DMS 273 (cell line): ENCODE data around the gene SH2D5.
"Not testable (repeated sequence)": the region's sequence is repeated elsewhere in the genome, so short reads cannot be mapped to it uniquely, and the experiment has no call there.

Experiments
- DNase-seq: peaks from one replicate; lab custom pipeline; 2025; ENCODE audit not compliant: unreplicated experiment; lab: John Stamatoyannopoulos, UW

SH2D5 gene

DNA sequence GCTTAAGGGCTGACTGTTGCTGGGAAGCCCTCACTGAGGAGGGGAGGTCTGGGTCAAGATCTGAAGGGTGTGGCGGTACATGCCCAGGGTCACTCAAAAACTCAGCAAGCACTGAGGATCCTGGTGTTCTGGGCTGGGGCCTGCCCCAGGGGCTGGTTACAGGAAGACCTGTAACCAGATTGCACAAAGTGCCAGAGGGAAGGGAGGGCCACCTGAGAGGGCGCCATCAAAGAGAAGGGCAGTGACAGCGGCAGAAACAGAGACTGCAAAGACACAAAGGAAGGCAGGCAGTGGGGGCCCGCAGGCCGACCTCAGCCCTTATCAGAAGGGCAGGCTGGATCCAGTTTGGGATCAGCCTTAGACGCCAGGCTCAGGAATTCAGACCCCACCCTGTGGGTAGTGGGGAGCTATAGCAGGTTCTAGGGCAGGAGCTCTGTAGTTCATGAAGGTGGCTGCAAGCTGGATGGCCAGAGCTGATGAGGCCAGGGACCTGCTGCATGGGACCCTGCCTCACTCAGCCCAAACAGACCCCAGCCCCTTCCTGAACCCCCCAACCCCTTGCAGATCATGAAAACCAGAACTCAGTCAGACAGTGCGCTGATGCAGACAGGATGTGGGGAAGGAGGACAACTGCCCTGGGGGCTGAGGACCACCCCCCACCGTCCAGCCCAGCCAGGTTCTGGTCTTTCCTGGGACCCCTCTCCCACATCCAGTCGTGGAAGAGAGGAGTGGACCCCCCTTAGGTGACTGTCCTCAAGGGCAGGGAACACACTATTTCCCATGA lies 3.9 kb downstream of the SH2D5 start:
- DNase-seq: no peak

DNA sequence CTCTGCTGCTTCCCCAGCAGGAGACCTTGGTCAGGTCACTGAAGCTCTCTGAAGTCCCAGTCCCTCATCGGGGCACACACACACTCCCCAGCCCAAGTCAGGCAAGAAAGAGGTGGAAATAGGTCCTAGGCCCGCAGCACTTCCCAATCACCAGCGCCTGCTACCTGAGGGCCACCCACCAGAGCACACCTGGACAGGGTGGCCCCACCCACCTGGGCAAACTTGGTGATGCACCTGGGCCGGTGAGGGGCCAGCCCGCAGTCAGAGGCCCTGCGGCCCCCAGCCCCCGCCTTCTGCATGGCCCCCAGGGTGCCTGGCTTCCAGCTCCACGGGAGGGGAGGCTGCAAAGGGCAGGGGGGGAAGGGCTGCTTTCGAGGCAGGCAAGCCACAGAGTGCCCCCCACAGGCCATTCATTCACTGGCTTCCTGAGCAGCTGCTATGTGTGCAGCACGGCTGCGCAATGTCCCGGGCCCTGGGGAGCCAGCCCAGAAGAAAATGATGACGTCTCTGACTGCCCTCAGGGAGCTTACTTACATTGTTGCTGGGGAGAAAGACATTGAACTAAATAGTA lies 4.7 kb downstream of the SH2D5 start:
- DNase-seq: peak; percentile 30

DNA sequence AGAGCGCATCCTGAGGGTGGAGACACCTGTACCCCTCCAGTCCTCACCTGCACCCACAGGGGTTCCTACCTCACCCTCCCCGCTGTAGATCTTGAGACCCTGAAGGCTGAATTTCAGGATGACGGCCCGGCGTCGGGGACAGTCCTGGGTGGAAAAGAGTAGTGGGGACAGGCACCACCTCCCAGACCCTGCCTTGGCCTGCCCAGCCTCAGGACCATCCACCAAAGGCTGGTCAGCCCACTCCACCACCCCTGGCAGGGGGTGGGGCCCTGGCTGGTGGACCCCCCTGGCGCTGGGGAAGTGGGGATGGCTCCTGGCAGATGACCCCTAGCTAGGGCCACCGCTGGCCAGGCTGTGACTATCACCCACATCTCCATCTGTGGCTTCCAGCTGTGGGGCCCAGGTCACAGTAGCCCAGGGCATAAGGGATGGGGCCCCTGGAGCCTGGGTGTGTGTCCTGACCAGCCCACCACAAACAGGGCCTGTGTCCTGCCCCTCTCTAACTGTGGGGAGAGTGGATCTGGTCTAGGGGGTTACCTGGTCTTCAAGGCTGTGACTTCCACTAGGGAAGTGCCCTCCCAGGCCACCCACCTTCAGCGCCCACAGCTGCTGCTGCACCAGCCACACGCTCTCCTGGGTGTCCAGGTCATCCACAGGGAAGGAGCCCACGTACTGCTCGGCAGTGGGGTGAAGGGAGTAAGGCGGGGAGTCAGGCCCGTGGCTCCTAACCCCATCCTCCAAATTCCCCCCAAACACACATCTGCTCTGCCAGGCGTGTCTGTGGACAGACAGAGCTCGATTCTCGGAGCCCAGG lies 5.4 kb downstream of the SH2D5 start:
- DNase-seq: no peak

DNA sequence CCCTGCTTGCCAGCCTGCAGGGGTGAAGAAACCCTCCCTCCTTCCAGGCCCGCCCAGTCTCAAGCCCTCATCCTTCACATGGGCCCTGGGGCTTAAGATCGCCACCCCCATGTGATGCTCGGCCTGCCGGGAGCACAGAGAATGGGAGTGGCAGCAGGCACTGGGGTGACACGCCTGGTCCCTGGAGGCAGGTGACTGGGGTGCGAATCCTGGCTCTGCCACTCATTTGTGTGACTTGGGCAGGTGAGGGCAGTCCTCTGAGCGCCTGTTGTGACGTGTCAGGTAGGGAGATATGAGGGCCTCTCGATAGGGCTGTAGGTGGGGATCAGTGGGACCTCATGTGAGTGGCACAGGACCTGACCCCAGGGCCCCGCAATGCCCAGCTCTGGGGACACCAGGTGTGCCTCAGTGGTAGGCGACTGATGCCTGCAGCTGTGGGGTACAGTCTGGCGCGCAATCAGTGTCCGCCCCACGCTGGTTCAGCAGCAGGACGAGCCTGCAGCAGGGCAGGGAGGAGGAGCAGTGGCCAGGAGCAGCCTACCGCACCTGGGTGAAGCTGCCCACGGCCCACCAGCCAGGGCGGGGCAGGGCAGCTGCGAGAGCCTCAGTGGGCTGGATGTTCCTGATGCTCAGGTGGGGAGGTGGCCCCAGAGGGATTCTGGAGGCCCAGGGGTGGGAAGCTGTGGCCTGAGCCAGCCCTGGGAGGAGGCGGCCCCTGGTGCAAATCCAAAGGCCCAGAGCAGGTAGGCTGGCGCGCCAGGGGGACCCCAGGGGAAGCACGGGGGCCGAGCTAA lies 6.2 kb downstream of the SH2D5 start:
- no peak for DNase-seq

DNA sequence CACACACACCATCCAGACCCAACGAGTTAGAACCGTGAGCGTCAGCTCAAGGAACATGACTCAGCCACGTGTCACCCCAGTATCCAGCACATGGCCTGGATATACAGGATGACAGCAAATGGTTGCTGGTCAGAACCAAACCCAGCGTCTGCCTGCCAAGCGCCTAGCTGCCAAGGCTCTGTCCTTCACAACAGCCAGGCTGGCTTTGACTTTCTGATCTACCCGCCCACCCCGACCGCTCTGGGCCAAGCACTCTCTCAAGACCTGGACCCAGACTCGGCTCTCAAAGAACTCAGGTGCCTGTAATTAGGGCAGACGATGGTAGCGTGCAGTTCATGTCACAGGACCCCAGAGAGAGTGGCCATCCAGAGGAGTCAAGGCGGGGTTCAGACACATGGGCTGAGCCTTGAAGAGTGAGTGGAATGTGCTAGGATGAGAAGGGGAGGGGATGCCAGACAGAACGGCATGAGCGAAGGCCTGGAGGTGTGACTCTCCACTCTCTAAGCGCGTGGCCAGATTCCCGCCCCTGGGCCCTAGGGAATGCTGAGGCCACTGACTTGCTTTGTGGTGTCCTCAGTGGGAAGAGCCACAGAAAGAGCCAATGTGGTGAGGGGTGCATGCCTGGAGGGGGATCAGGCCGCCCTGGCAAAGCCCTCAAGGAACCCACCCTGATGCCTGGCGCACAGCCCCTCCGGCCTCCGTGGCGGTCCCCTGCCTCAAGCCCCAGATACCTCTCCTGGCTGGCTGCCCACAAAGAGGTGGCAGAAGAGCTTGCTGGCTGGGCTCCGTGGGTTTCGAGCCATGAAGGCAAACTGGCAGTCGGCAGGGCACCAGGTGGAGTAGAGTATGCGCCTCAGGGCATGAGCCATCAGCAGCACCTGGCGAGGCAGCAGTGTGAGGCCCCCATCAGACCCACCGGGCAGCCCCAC lies 7.0 kb downstream of the SH2D5 start:
- no peak for DNase-seq

DNA sequence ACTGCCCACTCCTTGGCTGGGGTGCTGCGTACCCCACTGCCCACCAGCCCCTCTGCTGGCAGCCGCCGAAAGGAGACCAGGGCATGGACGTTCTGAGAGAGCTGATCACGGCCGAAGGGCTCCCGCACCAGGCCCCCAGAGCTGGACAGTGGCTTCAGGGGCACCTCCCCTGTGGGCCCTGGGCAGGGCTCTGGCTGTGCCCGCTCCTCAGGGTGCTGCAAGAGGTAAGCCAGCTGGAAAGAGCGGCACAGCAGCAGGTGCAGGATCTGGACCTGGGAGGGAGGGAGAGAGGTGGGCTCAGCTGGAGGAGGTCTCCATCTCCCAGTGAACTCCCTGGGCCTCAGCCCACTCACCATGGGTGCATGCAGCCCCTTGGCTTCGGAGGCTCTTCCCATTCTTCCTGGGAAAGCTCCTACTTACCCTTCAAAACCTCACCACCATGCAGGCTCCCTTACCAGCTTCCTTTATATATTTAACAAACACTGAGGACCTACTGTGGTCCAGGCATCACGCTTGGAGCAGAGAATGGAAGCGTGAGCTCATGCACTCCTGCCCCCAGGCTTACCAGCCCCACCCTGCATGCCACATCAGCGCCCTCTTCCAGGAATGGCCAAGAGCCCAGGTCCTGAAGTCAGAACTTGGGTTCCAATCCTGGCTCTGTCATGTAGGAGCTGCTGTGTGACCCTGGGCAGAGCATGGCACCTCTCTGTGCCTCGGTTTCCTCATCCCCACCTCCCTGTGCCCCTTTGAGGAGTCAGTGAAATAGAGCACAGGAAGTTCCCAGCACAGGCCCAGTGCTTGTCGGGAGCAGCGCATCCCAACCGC lies 7.9 kb downstream of the SH2D5 start:
- DNase-seq: no peak

DNA sequence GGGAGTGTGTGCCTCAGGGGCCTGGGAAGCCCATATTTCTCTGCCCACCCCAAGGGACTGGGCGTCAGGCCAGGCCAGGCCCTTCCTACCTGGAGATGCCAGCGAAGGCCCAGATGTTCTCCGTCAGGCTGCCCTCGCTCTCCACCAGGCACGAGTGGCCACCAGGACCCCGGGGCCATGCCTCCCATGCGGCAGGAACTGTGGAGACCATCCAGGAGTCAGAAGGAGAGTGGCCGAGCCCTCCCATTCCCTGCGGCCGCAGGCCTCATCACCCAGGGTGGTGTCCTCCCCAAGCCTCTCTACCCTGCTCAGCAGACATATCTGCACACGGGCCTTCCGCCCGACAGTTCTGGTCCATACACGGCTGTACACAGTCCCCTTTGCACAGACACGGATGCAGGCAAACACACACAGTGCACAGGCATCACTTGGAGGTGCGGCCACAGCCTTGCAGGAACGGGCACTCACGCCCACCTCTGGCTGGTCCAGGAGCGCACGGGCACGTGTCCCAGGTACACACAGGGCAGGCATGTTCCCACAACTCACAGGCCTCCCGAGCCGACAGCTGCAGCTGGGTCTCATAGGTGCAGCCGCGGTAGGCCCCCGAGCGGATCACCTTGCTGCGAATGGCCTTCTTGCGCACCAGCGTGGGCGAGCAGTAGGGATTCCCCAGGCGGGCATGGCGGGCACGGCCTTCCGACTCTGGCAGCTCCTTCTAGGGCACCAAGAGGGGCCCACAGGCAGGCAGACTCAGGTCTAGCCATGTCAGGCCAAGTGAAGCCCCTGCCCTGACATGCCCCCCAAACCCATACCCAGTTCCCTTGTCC lies 8.8 kb downstream of the SH2D5 start:
- DNase-seq: no peak

DNA sequence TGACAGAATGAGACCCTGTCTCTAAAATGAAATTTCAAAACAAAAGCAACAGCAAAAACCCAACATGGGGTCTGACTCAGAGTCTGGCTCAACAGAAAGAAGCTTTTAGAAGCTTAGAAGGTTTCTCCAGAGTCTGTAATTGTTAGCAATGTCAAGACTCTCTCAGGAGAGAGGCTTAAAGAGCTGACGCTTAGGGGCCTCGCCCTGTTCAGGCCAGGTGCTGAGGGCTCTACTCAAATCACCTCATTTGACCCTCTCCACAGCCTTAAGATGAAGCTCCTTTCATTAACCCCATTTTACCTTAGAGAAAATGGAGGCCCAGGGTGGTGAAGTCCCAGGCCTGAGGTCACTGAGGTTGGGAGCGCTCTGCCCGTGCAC lies 9.4 kb downstream of the SH2D5 start:
- no peak for DNase-seq

DNA sequence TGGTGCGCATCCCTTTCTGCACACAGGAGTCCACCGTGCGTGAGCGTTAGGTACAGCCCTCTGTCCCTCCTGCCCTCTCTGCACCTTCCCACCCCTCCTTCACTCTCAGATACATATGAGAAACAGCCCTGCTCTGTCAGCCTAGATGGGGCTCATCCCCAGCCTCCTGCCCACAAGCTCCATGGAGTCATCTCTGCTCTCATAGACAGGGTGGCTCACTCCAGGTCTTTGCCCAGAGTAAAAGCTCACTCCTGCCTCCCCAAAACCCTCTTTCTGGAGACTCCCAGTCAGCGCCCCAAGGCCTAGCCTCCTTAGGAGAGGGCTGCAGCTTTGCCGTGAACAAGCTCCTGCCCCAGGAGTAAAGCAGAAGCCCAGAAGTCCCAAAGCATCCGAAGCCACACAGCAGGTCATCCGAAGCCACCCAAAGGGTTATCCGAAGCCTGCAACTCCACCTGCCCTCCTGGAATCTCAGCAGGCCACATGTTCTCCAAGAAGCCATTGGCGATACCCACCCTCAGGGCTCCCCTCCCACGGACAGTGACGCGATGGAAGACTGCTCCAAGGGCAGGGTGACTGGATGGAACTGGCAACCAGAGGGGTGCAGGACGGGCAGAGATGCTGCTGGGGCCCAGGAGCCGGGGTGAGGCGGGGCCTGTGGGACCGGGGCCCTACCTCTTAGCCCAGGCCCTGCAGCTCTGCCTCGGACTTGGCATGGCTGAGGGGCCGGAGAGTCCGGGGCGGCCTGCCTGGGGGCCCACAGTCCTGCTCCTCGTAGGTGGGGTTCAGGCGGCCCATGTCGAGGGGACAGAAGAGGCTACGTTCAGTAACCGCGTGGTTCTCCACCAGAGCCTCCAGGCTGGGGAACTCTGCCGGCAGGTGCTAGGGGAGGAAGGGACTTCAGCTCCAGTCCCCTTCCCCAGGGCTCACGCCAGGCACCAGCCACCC lies 11.1 kb downstream of the SH2D5 start:
- no peak for DNase-seq

DNA sequence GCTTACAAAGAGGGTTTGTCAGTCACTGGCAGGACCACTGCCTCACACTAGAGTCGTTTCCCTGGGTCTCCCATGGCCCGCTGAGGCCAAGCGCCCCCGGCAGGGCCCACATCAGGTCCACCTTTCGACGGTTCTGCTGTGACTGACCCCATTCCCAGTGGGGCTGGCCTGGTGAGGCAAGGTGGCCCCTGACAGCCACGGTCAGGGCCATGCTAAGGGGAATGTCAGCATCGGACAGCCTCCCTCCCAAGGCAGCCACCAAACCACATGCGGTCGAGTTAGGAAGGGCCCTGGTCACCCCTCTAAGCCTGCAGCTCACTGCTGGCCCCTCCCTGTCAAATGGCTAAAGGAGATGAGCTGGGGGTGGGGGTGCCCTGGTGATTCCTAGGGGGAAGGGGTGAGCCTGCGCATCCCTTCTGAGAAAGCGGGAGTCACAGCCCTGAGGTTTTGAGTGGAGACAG lies 11.8 kb downstream of the SH2D5 start:
- DNase-seq: no peak

DNA sequence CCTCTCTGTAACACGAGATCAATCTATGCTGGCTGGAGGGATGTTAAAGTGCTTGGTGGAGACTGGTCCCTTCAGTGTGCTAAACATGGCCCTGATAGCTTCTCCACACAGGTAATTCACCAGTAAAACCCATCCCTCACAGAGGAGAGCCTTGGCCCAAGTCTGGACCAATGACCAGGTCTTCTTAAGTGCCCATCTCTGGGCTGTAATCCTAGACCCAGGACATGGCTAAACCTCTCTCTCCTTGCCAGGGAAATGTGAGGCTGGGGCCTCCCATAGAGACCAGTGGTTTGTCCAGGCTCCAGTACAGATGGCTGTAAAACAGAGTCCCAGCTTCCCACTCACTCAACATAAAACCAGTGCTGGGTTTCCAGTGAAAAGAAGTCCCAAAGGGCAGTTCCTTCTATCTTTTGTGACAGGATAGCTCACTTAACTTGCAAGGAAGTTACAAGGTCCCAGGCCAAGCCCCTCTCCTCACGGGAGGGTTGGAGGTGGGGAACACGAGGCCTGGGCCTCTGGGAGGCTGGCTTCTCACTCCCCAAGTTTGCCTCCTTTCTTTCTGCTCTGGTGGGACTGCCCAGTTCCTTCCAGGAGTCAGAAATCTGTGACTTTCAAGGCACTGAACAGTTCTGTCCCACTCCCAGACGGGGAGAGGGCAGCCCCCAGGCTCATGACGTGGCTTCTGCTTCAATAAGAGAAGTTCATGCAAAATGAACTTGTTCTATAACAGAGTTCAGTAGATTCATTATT lies 12.5 kb downstream of the SH2D5 start:
- DNase-seq: no peak

DNA sequence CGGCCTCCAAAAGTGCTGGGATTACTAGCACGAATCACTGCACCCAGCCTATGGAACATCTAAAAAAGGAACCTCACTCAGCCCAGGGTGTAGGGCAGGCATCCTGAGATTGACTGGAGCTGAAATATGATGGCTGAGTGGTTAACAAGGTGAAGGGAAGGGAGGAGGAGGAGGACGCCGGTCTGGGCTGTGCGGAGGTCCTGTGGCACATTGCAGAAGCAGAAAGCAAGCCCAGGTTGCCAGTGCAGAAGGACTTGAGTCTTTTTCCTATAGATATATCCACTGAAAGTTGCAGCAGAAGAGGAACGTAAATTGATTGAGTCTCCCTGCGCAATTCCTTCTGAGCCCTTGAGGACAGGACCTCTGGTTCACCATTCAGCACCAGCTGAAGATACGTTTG lies 13.2 kb downstream of the SH2D5 start:
- no peak for DNase-seq

DNA sequence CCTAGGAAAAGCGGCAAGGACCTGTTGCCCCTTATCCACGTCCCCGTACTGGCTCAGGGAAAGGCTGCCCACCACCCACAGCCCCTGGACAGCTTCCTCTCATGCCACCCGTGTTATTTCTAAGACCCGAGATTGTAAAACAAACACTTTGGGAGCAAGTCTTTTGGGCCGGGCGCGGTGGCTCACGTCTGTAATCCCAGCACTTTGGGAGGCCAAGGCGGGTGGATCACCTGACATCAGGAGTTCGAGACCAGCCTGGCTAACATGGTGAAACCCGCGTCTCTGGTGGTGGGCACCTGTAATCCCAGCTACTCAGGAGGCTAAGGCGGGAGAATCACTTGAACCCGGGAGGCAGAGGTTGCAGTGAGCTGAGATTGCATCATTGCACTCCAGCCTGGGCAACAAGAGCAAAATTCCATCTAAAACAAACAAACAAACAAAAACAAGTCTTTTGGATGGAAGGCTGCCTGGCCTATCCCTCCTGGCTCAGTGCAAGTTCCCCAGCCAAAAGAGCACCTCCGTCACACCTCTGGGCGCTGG lies 14.1 kb downstream of the SH2D5 start:
- not testable (repeated sequence) for DNase-seq

DNA sequence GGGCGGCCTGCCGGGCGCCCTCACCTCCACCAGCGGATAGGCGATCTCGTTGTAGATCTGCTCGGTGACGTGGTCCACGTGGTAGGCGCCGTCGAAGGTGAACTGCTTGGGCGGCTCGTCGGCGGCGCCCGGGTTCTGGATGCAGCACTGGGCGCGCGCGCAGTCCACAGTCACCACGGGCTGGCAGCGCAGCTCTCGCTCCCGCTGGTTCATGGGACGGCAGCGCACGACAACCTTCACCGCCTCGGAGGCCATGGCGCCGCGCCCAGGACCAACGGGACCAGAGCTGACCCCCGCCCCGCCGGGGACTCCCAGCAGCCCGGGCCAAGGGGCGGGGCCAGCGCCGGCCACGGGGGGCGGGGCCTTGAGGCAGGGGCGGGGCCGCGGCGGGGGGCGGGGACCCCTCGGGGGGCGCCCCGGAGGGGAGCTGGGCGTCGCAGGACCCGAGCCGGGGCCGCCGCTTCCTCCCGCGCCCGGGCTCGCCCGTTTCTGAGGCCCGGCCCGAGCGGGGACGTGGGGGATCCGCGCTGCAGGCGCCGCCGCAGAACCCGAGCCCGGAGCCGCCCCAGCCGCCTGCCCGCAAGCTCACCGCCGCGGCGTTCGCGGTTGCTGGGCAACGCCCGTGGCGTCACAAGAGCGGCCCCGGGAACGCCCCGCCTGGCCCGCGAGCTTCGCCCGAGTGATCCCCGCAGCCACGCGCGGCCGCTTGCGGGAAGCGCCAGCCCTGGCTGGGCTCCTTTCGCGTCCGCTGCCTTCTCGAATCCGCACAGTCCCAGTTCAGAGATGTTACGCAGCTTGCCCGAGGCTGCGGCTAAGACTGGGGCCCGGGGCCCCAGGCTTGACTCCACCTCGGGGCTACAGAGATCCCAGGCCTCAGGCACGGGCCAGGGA lies 14.8 kb downstream of the SH2D5 start, which contains the start of gene KIF17:
Gene KIF17, minus strand, starts transcription at position 556 of the 891 bp plus-strand sequence. Its CDS starts 301 bp downstream, at position 255.
- peak; percentile 87 for DNase-seq

DNA sequence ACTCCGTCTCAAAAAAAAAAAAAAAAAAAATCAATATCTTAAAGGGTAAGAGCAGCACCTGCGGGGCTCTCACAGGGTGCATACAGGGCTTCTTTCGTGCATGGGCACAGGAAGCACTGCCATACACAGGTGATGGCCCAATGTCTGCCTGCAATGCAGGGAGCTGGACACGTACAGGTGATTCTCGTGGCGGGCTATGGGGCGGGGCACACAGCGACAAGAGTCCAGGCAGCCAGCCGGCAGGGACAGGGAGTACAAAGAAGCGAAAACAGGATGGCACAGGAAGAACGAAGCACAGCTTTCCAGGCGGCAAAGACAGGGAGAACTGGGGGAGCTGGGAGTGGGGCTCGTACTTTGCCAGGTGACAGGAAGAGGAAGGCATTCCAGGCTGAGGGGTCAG lies 16.3 kb downstream of the SH2D5 start:
- DNase-seq: no peak
